HCT116 (cell line): ENCODE results near the gene GPR15. TPM values are rescaled to one million over a fixed set of nuclear protein-coding genes. Genes with fewer than 3 reads are reported as not detected.

Source experiments
- ATAC-seq: fragments of 200-7000 bp; cut with Tn5 transposase; 2 replicates; pipeline ENCODE4 v1.9.1; 2020; ENCODE audit warnings: mild to moderate bottlenecking, moderate library complexity
- BruUV-seq: library from RNA; stranded (reverse); fragments of 400-500 nt; replicated peaks from 2 replicates; lab custom pipeline; 2021; lab: Mats Ljungman, UMichigan
- CTCF ChIA-PET: fragments of 300-600 bp; sonication (Branson Sonifier 250); formaldehyde crosslinking; loops from one replicate; lab custom pipeline; 2021; ENCODE audit warnings: antibody characterized with exemption; lab: Charles Lee
- POLR2A ChIA-PET: fragments of 300-600, 350-600 bp; sonication (Branson Sonifier 250); formaldehyde crosslinking; loops from one replicate; lab custom pipeline; 2021; ENCODE audit warnings: antibody characterized with exemption; lab: Charles Lee
- RAD21 ChIA-PET, 2 experiments: fragments of 300-600 bp; sonication (Branson Sonifier 250); formaldehyde crosslinking; loops; one replicate each; lab custom pipeline; 2023; ENCODE audit warnings: low total read pairs in 2 of 2; ENCODE audit not compliant: uncharacterized antibody in 2 of 2, unreplicated experiment in 2 of 2, low non-redundant PET in 1 of 2; lab: Charles Lee
- DNase-seq: peaks from one replicate; pipeline ENCODE4 v3.0.0-alpha.2; 2010; ENCODE audit warnings: low read depth, low spot score
- H2AFZ ChIP-seq: fragments of 200-600 bp; shearing (Covaris generic), sonication (generic); 2 replicates; pipeline ENCODE4 v1.6.1; 2017; ENCODE audit warnings: low read depth, mixed run types, mixed read lengths, antibody characterized with exemption, low read length; ENCODE audit not compliant: poor library complexity, severe bottlenecking
- H3K27ac ChIP-seq: 2 replicates; pipeline ENCODE4 v1.5.1; 2012; ENCODE audit warnings: low read depth, low read length
- H3K27me3 ChIP-seq: fragments of 200-600 bp; sonication (generic); 2 replicates; pipeline ENCODE4 v1.6.1; 2016; ENCODE audit warnings: mixed run types, low read length, mixed read lengths; ENCODE audit not compliant: insufficient read depth
- H3K36me3 ChIP-seq, 2 experiments: fragments of 200-500 bp in 1 of 2; fragments of 200-600 bp in 1 of 2; sonication (Bioruptor generic) in 1 of 2; sonication (generic) in 1 of 2; 2 replicates each; pipeline versions ENCODE4 v1.5.1 to v1.6.1; 2014 to 2016; ENCODE audit warnings: low read length in 2 of 2, inconsistent platforms in 1 of 2, mixed read lengths in 1 of 2, mixed run types in 1 of 2; ENCODE audit not compliant: insufficient read depth in 2 of 2, control insufficient read depth in 1 of 2
- H3K4me1 ChIP-seq, 2 experiments: fragments of 200-600 bp in 1 of 2; sonication (generic) in 1 of 2; 2 replicates each; pipeline versions ENCODE4 v1.5.1 to v1.6.1; 2012 to 2017; ENCODE audit warnings: low read length in 2 of 2, inconsistent platforms in 1 of 2, mild to moderate bottlenecking in 1 of 2, mixed read lengths in 1 of 2, mixed run types in 1 of 2, moderate library complexity in 1 of 2; ENCODE audit not compliant: insufficient read depth in 2 of 2, control insufficient read depth in 1 of 2
- H3K4me2 ChIP-seq: fragments of 200-600 bp; sonication (generic); 2 replicates; pipeline ENCODE4 v1.6.1; 2017; ENCODE audit warnings: mixed run types, low read length, mixed read lengths
- H3K4me3 ChIP-seq, 2 experiments: fragments of 200-600 bp in 1 of 2; sonication (generic) in 1 of 2; replicated peaks in 1 of 2; 2 replicates each; pipeline ENCODE4 v1.5.1; 2011 to 2016; ENCODE audit warnings: low read length in 2 of 2, control low read depth in 1 of 2, low read depth in 1 of 2, mild to moderate bottlenecking in 1 of 2, mixed read lengths in 1 of 2, mixed run types in 1 of 2
- H3K79me2 ChIP-seq: fragments of 200-600 bp; sonication (generic); 2 replicates; pipeline ENCODE4 v1.6.1; 2017; ENCODE audit warnings: mild to moderate bottlenecking, mixed run types, low read length, moderate library complexity, mixed read lengths; ENCODE audit not compliant: insufficient read depth
- H3K9ac ChIP-seq: fragments of 200-600 bp; sonication (generic); 2 replicates; pipeline ENCODE4 v1.6.1; 2016; ENCODE audit warnings: low read length, mixed read lengths
- H3K9me2 ChIP-seq: fragments of 200-600 bp; sonication (generic), shearing (Covaris generic); 2 replicates; pipeline ENCODE4 v1.6.1; 2017; ENCODE audit warnings: mixed run types, mild to moderate bottlenecking, moderate library complexity; ENCODE audit not compliant: insufficient read depth
- H3K9me3 ChIP-seq, 2 experiments: fragments of 200-500 bp in 1 of 2; fragments of 200-600 bp in 1 of 2; sonication (Bioruptor generic) in 1 of 2; sonication (generic) in 1 of 2; 2 replicates each; pipeline ENCODE4 v1.6.1; 2014 to 2017; ENCODE audit warnings: low read length in 2 of 2, mixed read lengths in 2 of 2, inconsistent platforms in 1 of 2, low read depth in 1 of 2, mild to moderate bottlenecking in 1 of 2, mixed run types in 1 of 2, moderate library complexity in 1 of 2; ENCODE audit not compliant: control insufficient read depth in 1 of 2, insufficient read depth in 1 of 2
- H4K20me1 ChIP-seq: fragments of 200-600 bp; sonication (generic), shearing (Covaris generic); 2 replicates; pipeline ENCODE4 v1.6.1; 2017; ENCODE audit warnings: mixed run types, mild to moderate bottlenecking, moderate library complexity; ENCODE audit not compliant: insufficient read depth
- SP1 ChIP-seq: IDR thresholded peaks from 2 replicates; pipeline ENCODE4 v1.6.1; 2012; ENCODE audit warnings: low read depth
- SRF ChIP-seq: IDR thresholded peaks from 2 replicates; pipeline ENCODE4 v1.6.1; 2012; ENCODE audit warnings: low read depth
- TCF7L2 ChIP-seq: IDR thresholded peaks from 2 replicates; pipeline ENCODE4 v1.7.0; 2011; ENCODE audit warnings: borderline replicate concordance, inconsistent platforms; ENCODE audit not compliant: insufficient read depth, insufficient read length; ENCODE audit errors: extremely low read depth
- YY1 ChIP-seq: IDR thresholded peaks from 2 replicates; pipeline ENCODE4 v1.6.1; 2011; ENCODE audit warnings: low read length, low read depth, moderate library complexity, mild to moderate bottlenecking; ENCODE audit not compliant: insufficient replicate concordance; ENCODE audit errors: extremely low read depth
- ZFX ChIP-seq: fragments of 450-650 bp; IDR thresholded peaks from 2 replicates; pipeline ENCODE4 v1.6.1; 2017
- intact Hi-C: fragments of 100-400 bp; cut with micrococcal nuclease; formaldehyde crosslinking; loops from 2 replicates; pipeline ENCODE4 v1.10.0; 2022
- total RNA-seq: library from RNA; stranded (reverse); gene quantifications from one replicate; pipeline ENCODE4 v1.2.1, GENCODE V29; 2021; ENCODE audit not compliant: unreplicated experiment
- TF ChIP-seq, protein P1 (sequence below), 3 experiments: fragments of 200-600 bp in 1 of 3; sonication (generic) in 1 of 3; IDR thresholded peaks in 2 of 3; conservative IDR thresholded peaks in 1 of 3; 2 replicates each; pipeline ENCODE4 v1.5.1; 2012 to 2017; ENCODE audit warnings: low read depth in 2 of 3, low read length in 2 of 3, antibody characterized with exemption in 1 of 3, borderline replicate concordance in 1 of 3, control low read depth in 1 of 3, mild to moderate bottlenecking in 1 of 3, mixed read lengths in 1 of 3, mixed run types in 1 of 3, moderate library complexity in 1 of 3; ENCODE audit not compliant: insufficient read depth in 1 of 3

Gene GPR15
- total RNA-seq, 1 experiment from 2014 or later: 1.1 TPM

- Histone ChIP-seq H3K4me1 (peaks cover 52 to 82% of the 10 kb centered on the region in 2 experiments), H3K9me3 (no peaks in the 10 kb centered on the region), H2AFZ (no peak overlapping the region), H3K4me3 (no peak overlapping the region), H3K9ac (no peak overlapping the region), H3K27ac (peak overlapping the region; percentile 98), H3K4me2 (no peak overlapping the region), H4K20me1 (no peaks in the 10 kb centered on the region), H3K79me2 (peaks cover 75% of the 10 kb centered on the region), H3K27me3 (no peaks in the 10 kb centered on the region), H3K9me2 (no peaks in the 10 kb centered on the region), H3K36me3 (no peaks in the 10 kb centered on the region)
- ATAC-seq: no peak
- DNase-seq: no peak
- POLR2A ChIA-PET: interaction anchor here (1.4 to 2.3 kb wide), 4 partner anchors 10 to 29 kb away, joined by 4 to 8 read pairs (median 8); partner anchors contain the start of gene CLDND1
- no peak for TF ChIP-seq ZFX
- no peak for TF ChIP-seq YY1
- TF ChIP-seq, protein P1, sequence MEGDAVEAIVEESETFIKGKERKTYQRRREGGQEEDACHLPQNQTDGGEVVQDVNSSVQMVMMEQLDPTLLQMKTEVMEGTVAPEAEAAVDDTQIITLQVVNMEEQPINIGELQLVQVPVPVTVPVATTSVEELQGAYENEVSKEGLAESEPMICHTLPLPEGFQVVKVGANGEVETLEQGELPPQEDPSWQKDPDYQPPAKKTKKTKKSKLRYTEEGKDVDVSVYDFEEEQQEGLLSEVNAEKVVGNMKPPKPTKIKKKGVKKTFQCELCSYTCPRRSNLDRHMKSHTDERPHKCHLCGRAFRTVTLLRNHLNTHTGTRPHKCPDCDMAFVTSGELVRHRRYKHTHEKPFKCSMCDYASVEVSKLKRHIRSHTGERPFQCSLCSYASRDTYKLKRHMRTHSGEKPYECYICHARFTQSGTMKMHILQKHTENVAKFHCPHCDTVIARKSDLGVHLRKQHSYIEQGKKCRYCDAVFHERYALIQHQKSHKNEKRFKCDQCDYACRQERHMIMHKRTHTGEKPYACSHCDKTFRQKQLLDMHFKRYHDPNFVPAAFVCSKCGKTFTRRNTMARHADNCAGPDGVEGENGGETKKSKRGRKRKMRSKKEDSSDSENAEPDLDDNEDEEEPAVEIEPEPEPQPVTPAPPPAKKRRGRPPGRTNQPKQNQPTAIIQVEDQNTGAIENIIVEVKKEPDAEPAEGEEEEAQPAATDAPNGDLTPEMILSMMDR (IDR thresholded peaks at IDR 0.05 in 2 of 3, conservative IDR thresholded peaks at IDR 0.05 in 1 of 3; ENCODE audit: borderline replicate concordance in 1 of 3, insufficient read depth in 1 of 3, low read depth in 2 of 3, low read length in 2 of 3): no peak
- no peak for TF ChIP-seq TCF7L2
- CTCF ChIA-PET: no interaction called here
- no TSS peak for BruUV-seq
- intact Hi-C loops: no loop called here
- RAD21 ChIA-PET: no interaction called here
Observed at GRCh38 chr3:98551754-98552153, 20.0 kb downstream of the GPR15 start.

DNA sequence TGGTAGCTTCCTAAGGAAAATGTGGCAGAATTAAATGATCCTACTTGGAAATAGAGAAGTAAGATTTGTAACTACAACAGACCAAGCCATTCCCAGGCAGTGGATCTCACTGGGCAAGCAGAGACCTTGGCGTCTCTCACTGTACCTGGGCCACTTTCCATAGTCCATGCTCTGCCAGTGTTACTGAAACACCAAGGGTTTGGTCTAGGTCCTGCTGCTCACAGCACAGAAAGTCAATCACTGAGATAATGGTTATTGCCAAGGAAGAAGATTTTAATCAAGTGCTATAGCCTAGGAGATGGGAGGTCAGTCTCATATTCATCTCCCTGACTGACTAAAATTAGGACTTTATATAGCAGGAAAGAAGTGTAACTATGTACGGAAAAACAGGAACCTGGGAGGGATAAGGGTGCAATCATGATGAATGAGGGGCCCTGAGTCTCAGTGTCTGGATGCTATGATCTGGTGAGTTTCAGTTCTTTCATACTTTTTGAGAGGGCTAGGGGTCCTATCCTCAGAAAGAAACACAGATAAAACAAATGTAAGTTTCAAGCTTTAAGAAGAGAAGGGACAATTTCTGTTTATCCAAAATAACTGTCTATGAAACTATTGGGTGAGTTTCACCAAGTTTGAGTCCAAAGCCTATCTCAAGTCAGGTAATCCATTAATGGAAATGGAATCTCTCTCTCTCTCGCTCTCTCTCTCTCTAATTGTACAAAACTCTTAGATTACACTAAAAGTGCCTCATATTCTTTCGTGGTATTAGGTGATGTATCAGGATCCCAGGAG is 20.6 kb downstream of the GPR15 start:
- Histone ChIP-seq H3K4me2 (peak overlapping the region; percentile 60), H3K36me3 (no peaks in the 10 kb centered on the region), H3K79me2 (peaks cover 71% of the 10 kb centered on the region), H3K9me3 (no peaks in the 10 kb centered on the region), H3K4me3 (no peak overlapping the region), H4K20me1 (no peaks in the 10 kb centered on the region), H3K4me1 (peaks cover 56 to 89% of the 10 kb centered on the region in 2 experiments), H2AFZ (no peak overlapping the region), H3K9ac (peak overlapping the region; percentile 71), H3K27ac (peak overlapping the region; percentile 98), H3K27me3 (no peaks in the 10 kb centered on the region), H3K9me2 (no peaks in the 10 kb centered on the region)
- RAD21 ChIA-PET: no interaction called here
- no peak for ATAC-seq
- no TSS peak for BruUV-seq
- POLR2A ChIA-PET: interaction anchor here (1.1 to 2.3 kb wide), 5 partner anchors 10 to 30 kb away, joined by 3 to 8 read pairs (median 8); partner anchors contain the start of gene CLDND1
- no peak for TF ChIP-seq SP1
- TF ChIP-seq, protein P1 (IDR thresholded peaks at IDR 0.05 in 2 of 3, conservative IDR thresholded peaks at IDR 0.05 in 1 of 3; ENCODE audit: borderline replicate concordance in 1 of 3, insufficient read depth in 1 of 3, low read depth in 2 of 3, low read length in 2 of 3): no peak
- TF ChIP-seq YY1: no peak
- TF ChIP-seq SRF: no peak
- intact Hi-C loops: no loop called here
- DNase-seq: no peak
- CTCF ChIA-PET: no interaction called here
